RWPE2 (cell line): ENCODE measurements around the gene TST.
A peak's percentile ranks its signal among the peaks of the same experiment; 100 is the strongest.
"Not testable (repeated sequence)": the region's sequence is repeated elsewhere in the genome, so short reads cannot be mapped to it uniquely, and the experiment has no call there.

ENCODE experiments used
- ATAC-seq: fragments of 200-7000 bp; cut with Tn5 transposase; 3 replicates; pipeline ENCODE4 v1.9.1; 2021; ENCODE audit warnings: low read depth
- DNase-seq: peaks from one replicate; pipeline ENCODE4 v3.0.0-alpha.2; 2020; ENCODE audit warnings: low spot score
- H3K27ac ChIP-seq: fragments of 450-650 bp; 2 replicates; pipeline ENCODE4 v1.5.1; 2017; ENCODE audit warnings: mild to moderate bottlenecking; ENCODE audit not compliant: poor library complexity, severe bottlenecking
- H3K27me3 ChIP-seq: fragments of 250-450 bp; sonication (Bioruptor Pico); 2 replicates; pipeline ENCODE4 v1.5.1; 2021; ENCODE audit warnings: mild to moderate bottlenecking, moderate library complexity; ENCODE audit not compliant: insufficient read depth, poor library complexity, severe bottlenecking
- H3K36me3 ChIP-seq: fragments of 250-450 bp; sonication (Bioruptor Pico); 2 replicates; pipeline ENCODE4 v1.5.1; 2020; ENCODE audit warnings: low read depth, mild to moderate bottlenecking, moderate library complexity
- H3K4me1 ChIP-seq: fragments of 250-450 bp; sonication (Bioruptor Pico); 2 replicates; pipeline ENCODE4 v1.5.1; 2021; ENCODE audit warnings: mild to moderate bottlenecking, moderate library complexity; ENCODE audit not compliant: insufficient read depth, poor library complexity, severe bottlenecking
- H3K4me3 ChIP-seq: fragments of 250-450 bp; sonication (Bioruptor Pico); 2 replicates; pipeline ENCODE4 v1.5.1; 2021; ENCODE audit warnings: mild to moderate bottlenecking, moderate library complexity; ENCODE audit not compliant: severe bottlenecking
- H3K9me3 ChIP-seq: fragments of 250-450 bp; sonication (Bioruptor Pico); 2 replicates; pipeline ENCODE4 v1.5.1; 2021; ENCODE audit warnings: mild to moderate bottlenecking, moderate library complexity; ENCODE audit not compliant: severe bottlenecking
- CTCF ChIP-seq: fragments of 450-650 bp; IDR thresholded peaks from one replicate; pipeline ENCODE4 v1.5.1; 2017; ENCODE audit warnings: mild to moderate bottlenecking, moderate library complexity; ENCODE audit not compliant: poor library complexity, severe bottlenecking

TST gene

GRCh38 chr22:36998620-36999351, 20.5 kb downstream of the TST start:
- Histone ChIP-seq H3K9me3 (no peaks in the 10 kb centered on the region), H3K27me3 (no peaks in the 10 kb centered on the region), H3K4me1 (peaks cover 7% of the 10 kb centered on the region), H3K27ac (no peak overlapping the region), H3K36me3 (no peaks in the 10 kb centered on the region), H3K4me3 (no peak overlapping the region)
- TF ChIP-seq CTCF = peak; percentile 12
- DNase-seq (no peak), ATAC-seq (peak; percentile 70)

- H3K27ac ChIP-seq = no peak overlapping the region
- no peak overlapping the region for H3K4me3 ChIP-seq
- peaks cover 7% of the 10 kb centered on the region for H3K4me1 ChIP-seq
- DNase-seq (no peak), ATAC-seq (no peak)
- no peaks in the 10 kb centered on the region for H3K9me3 ChIP-seq
- H3K27me3 ChIP-seq = no peaks in the 10 kb centered on the region
- no peak for TF ChIP-seq CTCF
- H3K36me3 ChIP-seq = no peaks in the 10 kb centered on the region
These were observed 21.5 kb downstream of the TST start for GRCh38 chr22:36997746-36998145.

GRCh38 chr22:36991206-36991605, 28.0 kb downstream of the TST start:
- no peak for ATAC-seq
- no peaks in the 10 kb centered on the region for H3K9me3 ChIP-seq
- H3K27ac ChIP-seq = no peak overlapping the region
- no peak for DNase-seq
- H3K27me3 ChIP-seq = no peaks in the 10 kb centered on the region
- TF ChIP-seq CTCF = no peak
- H3K4me3 ChIP-seq = no peak overlapping the region
- H3K36me3 ChIP-seq = no peaks in the 10 kb centered on the region
- H3K4me1 ChIP-seq = no peaks in the 10 kb centered on the region

GRCh38 chr22:36990457-36990856, 28.8 kb downstream of the TST start:
- Histone ChIP-seq H3K4me1 (no peaks in the 10 kb centered on the region), H3K9me3 (no peaks in the 10 kb centered on the region), H3K27me3 (no peaks in the 10 kb centered on the region), H3K4me3 (no peak overlapping the region), H3K27ac (no peak overlapping the region), H3K36me3 (no peaks in the 10 kb centered on the region)
- no peak for TF ChIP-seq CTCF
- DNase-seq = no peak
- ATAC-seq = no peak

GRCh38 chr22:36989012-36989411, 30.2 kb downstream of the TST start:
- H3K4me1 ChIP-seq, H3K36me3 ChIP-seq, H3K27ac ChIP-seq, H3K27me3 ChIP-seq, DNase-seq, H3K4me3 ChIP-seq, ATAC-seq, H3K9me3 ChIP-seq: not testable (repeated sequence)
